OCI-M1 (cell line): ENCODE measurements around the gene FSCN2.

ENCODE experiments used
- DNase-seq: peaks from one replicate; lab custom pipeline; 2025; lab: John Stamatoyannopoulos, UW

FSCN2 gene

DNA sequence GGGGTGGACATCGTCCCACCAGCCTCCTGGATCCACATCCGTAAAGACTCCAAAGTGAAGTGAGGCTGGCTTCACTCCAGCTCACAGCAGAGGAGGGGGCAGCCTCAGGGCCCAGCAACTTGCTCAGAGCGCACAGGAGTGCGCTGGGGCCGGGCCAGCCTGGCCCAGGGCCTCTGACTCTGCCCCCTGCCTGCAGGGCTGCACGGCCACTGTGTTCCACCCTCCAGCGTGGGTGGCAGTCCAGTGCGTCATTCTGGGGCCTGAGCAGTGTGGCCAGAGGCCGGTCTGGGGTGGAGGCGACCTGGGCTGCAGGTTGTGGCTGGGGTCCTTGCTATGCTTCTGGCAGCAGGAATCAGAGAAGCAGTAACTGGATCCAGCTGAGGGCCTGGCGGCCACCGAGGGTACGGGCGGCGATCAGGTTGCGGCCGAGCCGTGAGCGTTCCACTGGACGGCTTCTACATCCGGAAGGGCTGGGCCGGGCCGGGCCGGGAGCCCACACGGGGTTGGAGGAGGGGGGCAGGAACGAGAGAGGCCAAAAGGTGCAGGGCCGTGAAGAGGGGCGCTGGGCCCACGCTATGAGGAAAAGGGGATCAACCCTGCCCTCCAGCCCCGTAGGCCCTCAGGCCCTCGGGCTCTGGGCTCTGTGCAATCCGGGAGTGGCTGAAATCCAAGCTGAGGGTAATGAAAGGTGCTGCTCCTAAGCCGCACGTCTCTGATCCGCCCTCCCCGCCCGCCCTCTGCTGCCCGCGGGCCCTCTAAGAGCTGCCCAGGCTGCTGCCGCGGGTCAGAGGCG lies at the start of gene FSCN2:
Gene FSCN2, plus strand, starts transcription at position 787 of the 793 bp plus-strand sequence. CDS start 155 bp downstream, outside the sequence.
- DNase-seq, result no peak

- no peak for DNase-seq
Measured at GRCh38 chr17:81479175-81480071, 48.8 kb upstream of the FSCN2 start.

- DNase-seq, result no peak
Measured at GRCh38 chr17:81480140-81481072, 47.8 kb upstream of the FSCN2 start.

DNA sequence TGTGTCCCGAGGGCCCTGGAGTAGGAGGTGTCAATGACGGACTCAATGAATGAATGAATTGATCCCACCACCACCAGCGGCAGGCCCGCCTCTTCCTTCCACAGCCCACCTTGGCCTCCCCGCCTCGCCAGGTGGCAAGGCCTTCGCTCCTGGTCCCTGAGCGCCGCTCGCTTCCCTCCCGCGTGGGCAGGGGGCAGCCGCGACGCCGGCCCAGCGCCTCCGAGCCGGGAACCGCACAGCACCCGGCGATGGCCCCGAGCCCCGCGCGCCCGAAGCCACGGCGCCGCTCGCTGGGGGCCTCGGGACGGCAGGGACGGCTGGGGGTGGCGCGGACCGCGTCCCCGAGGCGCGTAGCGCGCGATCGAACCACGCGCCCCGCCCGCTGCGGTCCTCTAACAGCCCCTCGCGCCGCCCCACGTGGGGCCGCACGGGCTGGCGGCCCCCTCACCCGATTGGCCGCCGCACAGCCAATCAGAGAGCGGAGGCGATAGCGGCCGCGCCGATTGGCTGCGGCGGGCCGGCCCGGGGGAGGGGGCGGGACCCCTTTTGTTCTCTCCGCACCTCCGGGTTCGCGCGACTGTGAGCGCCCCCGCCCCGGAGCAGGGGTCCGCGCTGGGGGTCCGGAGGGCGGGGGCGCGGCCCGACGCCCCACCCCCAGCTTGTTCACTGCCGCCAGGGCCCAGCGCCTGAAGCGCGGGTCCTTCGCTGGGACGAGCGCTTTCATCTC lies 46.9 kb upstream of the FSCN2 start:
- DNase-seq, result no peak

- DNase-seq, result no peak
Measured at GRCh38 chr17:81481815-81482505, 46.2 kb upstream of the FSCN2 start.

DNA sequence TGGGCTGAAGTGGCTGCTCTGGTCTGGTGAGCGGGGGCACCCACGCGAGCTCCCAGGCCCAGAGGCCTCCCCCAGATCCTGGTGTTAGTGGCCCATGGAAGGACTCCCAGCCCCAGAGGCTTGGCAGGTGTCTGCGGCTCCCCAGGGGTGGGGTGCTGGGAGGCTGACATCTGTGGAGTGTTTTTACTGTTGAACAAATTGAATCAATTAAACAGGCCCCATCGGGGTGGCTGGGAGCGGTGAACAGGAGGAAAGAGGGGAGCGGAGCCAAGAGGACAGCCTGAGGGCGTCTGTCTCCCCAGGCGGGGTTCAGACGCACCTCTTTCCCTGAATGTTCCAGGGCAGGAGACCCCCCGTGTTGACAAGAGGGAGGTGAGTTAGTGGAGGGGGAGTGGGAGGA lies 45.5 kb upstream of the FSCN2 start:
- DNase-seq, result no peak

GRCh38 chr17:81483085-81483861 lies 44.9 kb upstream of the FSCN2 start:
- no peak for DNase-seq

DNA sequence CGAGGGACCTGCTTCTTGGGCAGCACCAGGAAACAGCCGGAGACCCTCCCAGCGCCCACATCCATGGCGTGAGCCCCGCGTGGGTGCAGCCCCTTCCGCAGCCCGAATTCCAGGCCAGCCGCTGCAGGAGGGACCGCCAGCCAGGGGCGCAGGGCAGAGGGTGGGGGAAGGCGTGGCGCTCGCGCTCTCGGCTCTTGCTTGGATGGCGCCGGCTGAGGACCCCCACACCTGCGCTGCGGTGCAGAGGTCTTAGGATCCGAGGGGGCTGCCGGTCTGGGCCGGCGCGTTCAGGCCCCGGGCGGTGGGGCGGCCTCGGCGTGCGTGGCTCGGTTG lies 44.3 kb upstream of the FSCN2 start:
- DNase-seq, result no peak

- peak; percentile 89 for DNase-seq
Measured at GRCh38 chr17:81484195-81484979, 43.8 kb upstream of the FSCN2 start.

- no peak for DNase-seq
Measured at GRCh38 chr17:81486199-81486810, 41.9 kb upstream of the FSCN2 start.

DNA sequence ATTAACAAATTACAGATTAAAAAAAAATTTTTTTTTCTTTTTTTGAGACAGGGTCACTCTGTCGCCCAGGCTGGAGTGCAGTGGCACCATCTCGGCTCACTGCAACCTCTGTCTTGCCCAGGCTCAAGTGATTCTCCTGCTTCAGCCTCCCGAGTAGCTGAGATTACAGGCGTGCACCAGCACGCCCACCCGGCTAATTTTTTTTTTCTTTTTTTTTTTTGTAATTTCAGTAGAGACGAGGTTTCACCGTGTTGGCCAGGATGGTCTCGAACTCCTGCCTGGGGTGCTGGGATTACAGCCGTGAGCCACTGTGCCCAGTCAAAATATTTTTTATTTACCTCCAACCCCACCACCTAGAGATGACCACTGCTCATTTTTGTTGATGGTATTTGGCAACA lies 41.1 kb upstream of the FSCN2 start:
- no peak for DNase-seq

DNA sequence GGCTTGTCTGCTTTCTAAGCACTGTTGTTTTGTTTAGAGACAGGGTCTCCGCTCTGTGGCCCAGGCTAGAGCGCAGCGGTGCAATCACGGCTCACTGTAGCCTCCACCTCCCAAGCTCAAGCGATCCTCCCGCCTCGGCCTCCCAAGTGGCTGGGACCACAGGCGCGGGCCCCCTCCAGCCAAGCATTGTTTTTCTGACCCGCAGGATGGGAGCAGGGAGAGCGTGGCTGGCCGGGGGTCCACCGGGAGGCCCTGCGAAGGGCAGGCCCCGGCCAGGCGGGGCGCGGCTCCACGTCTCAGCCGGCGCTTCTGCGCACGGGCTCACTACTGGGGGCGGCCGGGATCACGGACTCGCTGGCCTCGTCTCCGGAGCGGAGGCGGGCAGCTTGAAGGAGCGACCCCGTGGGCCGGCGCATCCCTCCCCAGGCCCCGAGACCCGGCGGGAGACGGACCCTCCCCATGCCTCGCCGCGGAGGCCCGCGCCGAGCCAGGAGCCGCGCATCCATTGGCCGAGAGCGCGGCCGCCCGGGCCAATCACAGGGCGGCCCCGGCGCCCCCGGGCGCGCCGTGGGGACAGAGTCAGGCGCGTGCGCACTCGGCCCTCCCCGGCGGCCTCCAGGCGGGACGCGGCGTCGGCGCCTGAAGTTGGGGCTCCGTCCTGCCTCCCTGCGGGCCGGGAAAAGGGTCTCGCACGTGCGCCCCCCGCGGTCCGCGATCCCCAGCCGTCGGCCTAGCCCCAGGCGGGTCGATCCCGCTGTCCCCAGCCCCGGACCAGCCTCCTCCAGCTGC lies 40.5 kb upstream of the FSCN2 start:
- DNase-seq, result no peak

DNA sequence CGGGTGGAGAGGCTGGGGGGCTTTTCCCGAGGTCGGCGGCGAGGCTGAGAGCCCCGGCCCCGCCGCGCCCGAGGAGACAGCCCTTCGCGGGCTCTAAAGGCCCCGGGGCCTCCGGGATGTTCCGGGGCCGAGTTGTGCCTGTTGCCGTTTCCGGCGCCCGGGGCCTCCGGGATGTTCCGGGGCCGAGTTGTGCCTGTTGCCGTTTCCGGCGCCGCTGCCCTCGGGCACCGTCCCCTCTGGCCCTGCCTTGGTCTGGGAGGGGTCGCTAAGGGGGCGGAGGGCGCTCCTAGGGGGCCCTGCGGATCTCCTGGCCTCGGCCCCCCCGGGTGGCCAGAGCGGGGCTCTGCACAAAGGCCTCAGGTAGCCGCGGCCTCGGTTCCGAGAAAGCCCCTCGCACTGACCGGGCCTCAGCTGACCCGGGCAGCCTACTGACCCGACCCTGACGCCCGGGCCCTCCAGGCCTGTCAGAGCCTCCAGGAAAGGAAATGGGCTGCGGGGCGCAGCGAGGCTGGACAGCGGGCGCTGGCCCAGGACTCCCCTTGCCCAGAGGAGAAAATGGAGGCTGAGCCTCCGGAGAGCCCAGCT lies 39.8 kb upstream of the FSCN2 start:
- no peak for DNase-seq

GRCh38 chr17:81489012-81489997 lies 38.9 kb upstream of the FSCN2 start:
- DNase-seq, result no peak

DNA sequence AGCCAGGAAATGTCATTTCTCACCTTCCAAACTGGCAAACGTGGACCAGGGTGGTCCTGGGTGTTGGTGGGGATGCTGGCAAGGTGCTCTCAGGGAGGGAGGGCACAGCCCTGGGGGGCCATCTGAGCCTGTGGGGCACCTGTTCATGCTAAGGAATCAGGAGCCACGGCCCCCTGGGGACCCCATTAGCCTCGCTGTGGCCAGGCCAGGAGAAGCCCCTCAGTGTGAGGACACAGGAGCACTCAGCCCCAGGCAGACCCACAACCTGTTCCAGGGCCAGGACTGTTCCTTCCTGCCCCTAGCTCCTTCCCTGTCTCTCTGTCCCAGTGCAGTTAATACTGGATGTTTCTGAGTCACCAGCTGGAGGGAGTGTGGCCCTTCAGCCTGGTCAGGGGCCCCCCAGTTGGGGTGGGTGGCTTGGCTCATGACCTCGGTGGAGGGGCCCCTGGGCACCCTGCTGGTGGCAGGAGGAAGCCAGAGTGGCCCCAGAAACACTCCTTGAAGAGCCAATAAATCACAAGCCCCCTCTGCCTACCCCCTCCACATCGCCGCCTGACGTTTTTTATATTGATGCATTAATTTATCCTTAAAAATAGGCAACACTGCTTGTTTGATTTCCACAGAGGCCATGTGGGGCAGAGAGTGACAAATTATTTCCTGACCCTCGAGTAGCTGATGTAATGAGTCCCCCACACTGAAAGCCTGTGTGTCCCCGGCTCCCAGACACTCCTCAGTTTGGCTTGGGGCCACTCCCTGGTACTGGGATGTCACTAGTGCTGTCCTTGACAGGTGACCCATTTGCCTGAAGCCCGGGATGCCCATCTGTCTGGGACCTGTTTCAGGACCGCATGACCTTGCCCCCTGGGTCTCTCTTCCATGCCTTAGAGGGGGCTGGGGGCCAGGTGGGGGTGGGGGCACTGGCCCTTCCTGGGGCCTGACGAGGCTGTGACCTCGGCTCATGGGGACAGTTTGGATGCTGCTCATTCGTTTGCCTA lies 37.9 kb upstream of the FSCN2 start:
- no peak for DNase-seq
